Spleen (tissue), 11 donors: ENCODE measurements around the gene PLCB4. TPM values are rescaled to one million over a fixed set of nuclear protein-coding genes. Genes with fewer than 3 reads are reported as not detected.

Source experiments
- DNase-seq: peaks from one replicate; pipeline ENCODE4 v3.0.0-alpha.2; 2020
- H3K27ac ChIP-seq, 8 donors: fragments of 200-600 bp; sonication (generic) in 7 of 8; 1 replicate in 4 of 8; 2 replicates in 4 of 8; pipeline versions ENCODE4 v1.5.0 to v1.8.0; 2016 to 2021; ENCODE audit warnings: inconsistent platforms in 4 of 8, mild to moderate bottlenecking in 4 of 8, moderate library complexity in 1 of 8
- H3K27me3 ChIP-seq, 7 donors: fragments of 200-600 bp; sonication (generic) in 6 of 7; replicated peaks in 1 of 7; 1 replicate in 4 of 7; 2 replicates in 3 of 7; pipeline versions ENCODE4 v1.5.0 to v1.8.0; 2016 to 2021; ENCODE audit warnings: inconsistent platforms in 3 of 7, mild to moderate bottlenecking in 1 of 7
- H3K36me3 ChIP-seq, 6 donors: fragments of 200-600 bp; sonication (generic) in 5 of 6; 1 replicate in 4 of 6; 2 replicates in 2 of 6; pipeline versions ENCODE4 v1.5.0 to v1.8.0; 2016 to 2021; ENCODE audit warnings: inconsistent platforms in 2 of 6
- H3K4me1 ChIP-seq, 6 donors: fragments of 200-600 bp; sonication (generic) in 5 of 6; 1 replicate in 3 of 6; 2 replicates in 3 of 6; pipeline versions ENCODE4 v1.5.0 to v1.8.0; 2016 to 2021; ENCODE audit warnings: inconsistent platforms in 3 of 6
- H3K4me3 ChIP-seq, 8 donors: fragments of 200-600 bp; sonication (generic) in 7 of 8; 1 replicate in 4 of 8; 2 replicates in 4 of 8; pipeline versions ENCODE4 v1.5.0 to v1.8.0; 2016 to 2021; ENCODE audit warnings: inconsistent platforms in 4 of 8, mild to moderate bottlenecking in 4 of 8, moderate library complexity in 2 of 8
- H3K9me3 ChIP-seq, 8 donors: fragments of 200-600 bp; sonication (generic) in 7 of 8; 1 replicate in 4 of 8; 2 replicates in 4 of 8; pipeline versions ENCODE4 v1.5.0 to v1.8.0; 2016 to 2021; ENCODE audit warnings: inconsistent platforms in 4 of 8
- POLR2A ChIP-seq, 3 donors: fragments of 450-650 bp; IDR thresholded peaks; one replicate each; pipeline ENCODE4 v1.5.1; 2017; ENCODE audit warnings: antibody characterized with exemption in 3 of 3, mild to moderate bottlenecking in 1 of 3
- POLR2AphosphoS5 ChIP-seq, 3 donors: sonication (generic); formaldehyde crosslinking; IDR thresholded peaks; one replicate each; pipeline ENCODE4 v1.5.1; 2017; ENCODE audit warnings: antibody characterized with exemption in 3 of 3
- WGBS, 5 donors: extraction: QIAGEN DNeasy Blood & Tissue Kit in 3 of 5; methylation state at CpG; one replicate each; pipeline versions ENCODE4 v1.1.5 to v1.1.7; 2013 to 2018; 5-methylcytosine and 5-hydroxymethylcytosine counted together
- intact Hi-C: fragments of 100-400 bp; cut with DNase I; formaldehyde crosslinking; loops from one replicate; pipeline ENCODE4 v1.15.0; 2023; ENCODE audit warnings: low total_unique reads
- polyA plus RNA-seq, 3 donors: library from polyadenylated mRNA; stranded (reverse); fragments of 200-250 nt; gene quantifications; one replicate each; pipeline ENCODE4 v1.2.1, GENCODE V29; 2013
- total RNA-seq, 7 donors: library from RNA; depleted of rRNA in 3 of 7; stranded (reverse); fragments of >200 nt in 3 of 7; fragmentation: NEBNext Ultra II Directional in 4 of 7; extraction: Animal tissue kit (Norgen Biotek cat#: 25700) in 4 of 7; gene quantifications; one replicate each; pipeline versions ENCODE4 v1.1.0 to v1.2.1, GENCODE V29; 2016 to 2021
- TF ChIP-seq, protein P1 (sequence below), 11 experiments: fragments of 200-600 bp in 7 of 11; fragments of 450-650 bp in 4 of 11; sonication (generic) in 4 of 11; IDR thresholded peaks in 8 of 11; conservative IDR thresholded peaks in 3 of 11; 1 replicate in 7 of 11; 2 replicates in 4 of 11; pipeline versions ENCODE4 v1.4.0 to v1.8.0; 2016 to 2021; ENCODE audit warnings: antibody characterized with exemption in 11 of 11, inconsistent platforms in 4 of 11, mild to moderate bottlenecking in 1 of 11
- donor health status: healthy with polysubstance abuse.
- donor health status: DM: no; HTN: no; CAD: no; lungs with moderate emphysema.
- donor health status: DM: no; HTN: no; CAD: no.
- donor health status: Bipolar disorder and iron deficiency.
- donor health status: healthy.
- donor health status: DM: no; HTN: no; CAD: no.
- donor health status: DM: yes; HTN: yes; CAD: no.

Gene PLCB4
- total and polyA plus RNA-seq, 10 donors, result 0.43 to 4.9 (median 1.6) TPM

DNA sequence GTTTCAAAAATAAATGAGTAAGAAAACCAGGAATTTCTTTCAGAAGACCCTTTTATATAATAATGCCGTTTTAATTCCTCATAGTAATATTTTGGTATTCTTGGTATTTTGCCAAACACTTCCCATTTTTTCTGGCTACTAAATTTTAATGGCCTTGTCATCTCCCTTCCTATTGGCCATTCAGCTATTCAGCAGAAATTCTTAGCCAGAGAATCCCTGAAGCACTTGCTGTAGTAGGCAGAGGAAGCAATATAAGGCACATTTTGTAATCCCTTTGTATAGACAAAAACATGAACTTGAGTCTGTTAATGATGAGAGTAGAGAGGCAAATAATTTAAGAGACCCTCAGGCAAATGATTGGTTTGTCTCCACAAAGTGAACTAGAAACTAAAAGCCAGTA, 327.1 kb downstream of the PLCB4 start:
- Histone ChIP-seq H3K36me3 (no peaks in the 10 kb centered on the region), H3K27ac (no peak overlapping the region), H3K4me3 (no peak overlapping the region), H3K4me1 (peaks cover 0 to 11% (median 0%) of the 10 kb centered on the region in 6 donors), H3K27me3 (no peaks in the 10 kb centered on the region), H3K9me3 (no peaks in the 10 kb centered on the region)
- 55 to 79% (median 73%) methylated on average over 1 of the region's 1 CpG for WGBS, 5 donors
- no peak for TF ChIP-seq POLR2A (IDR thresholded peaks at IDR 0.05)
- TF ChIP-seq, protein P1, sequence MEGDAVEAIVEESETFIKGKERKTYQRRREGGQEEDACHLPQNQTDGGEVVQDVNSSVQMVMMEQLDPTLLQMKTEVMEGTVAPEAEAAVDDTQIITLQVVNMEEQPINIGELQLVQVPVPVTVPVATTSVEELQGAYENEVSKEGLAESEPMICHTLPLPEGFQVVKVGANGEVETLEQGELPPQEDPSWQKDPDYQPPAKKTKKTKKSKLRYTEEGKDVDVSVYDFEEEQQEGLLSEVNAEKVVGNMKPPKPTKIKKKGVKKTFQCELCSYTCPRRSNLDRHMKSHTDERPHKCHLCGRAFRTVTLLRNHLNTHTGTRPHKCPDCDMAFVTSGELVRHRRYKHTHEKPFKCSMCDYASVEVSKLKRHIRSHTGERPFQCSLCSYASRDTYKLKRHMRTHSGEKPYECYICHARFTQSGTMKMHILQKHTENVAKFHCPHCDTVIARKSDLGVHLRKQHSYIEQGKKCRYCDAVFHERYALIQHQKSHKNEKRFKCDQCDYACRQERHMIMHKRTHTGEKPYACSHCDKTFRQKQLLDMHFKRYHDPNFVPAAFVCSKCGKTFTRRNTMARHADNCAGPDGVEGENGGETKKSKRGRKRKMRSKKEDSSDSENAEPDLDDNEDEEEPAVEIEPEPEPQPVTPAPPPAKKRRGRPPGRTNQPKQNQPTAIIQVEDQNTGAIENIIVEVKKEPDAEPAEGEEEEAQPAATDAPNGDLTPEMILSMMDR (IDR thresholded peaks at IDR 0.05 in 8 of 11, conservative IDR thresholded peaks at IDR 0.05 in 3 of 11), result no peak
- no peak for TF ChIP-seq POLR2AphosphoS5 (IDR thresholded peaks at IDR 0.05)
- DNase-seq, result no peak
- intact Hi-C loops, result no loop called here

DNA sequence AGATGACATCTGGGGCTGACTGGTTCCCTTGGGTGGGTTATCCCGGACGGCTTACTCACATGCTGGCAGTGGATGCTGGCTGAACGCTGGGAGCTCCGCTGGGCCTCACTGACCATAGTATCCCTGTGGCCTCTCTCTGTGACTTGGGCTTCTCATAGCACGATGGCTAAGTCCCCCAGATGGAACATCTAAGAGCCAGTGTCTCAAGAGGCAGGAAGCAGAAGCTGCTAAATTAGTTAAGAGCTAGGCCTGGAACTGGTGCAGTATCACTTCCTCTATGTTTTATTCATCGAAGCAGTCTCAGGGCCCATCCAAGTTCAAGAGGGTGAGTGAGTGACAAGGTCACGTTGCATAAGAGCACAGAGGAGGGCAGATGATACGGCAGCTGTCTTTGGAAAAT, 329.0 kb downstream of the PLCB4 start:
- Histone ChIP-seq H3K27me3 (no peaks in the 10 kb centered on the region), H3K9me3 (no peaks in the 10 kb centered on the region), H3K4me3 (no peak overlapping the region), H3K4me1 (peaks cover 0 to 11% (median 0%) of the 10 kb centered on the region in 6 donors), H3K27ac (no peak overlapping the region), H3K36me3 (no peaks in the 10 kb centered on the region)
- TF ChIP-seq POLR2A (IDR thresholded peaks at IDR 0.05) (no peak), POLR2AphosphoS5 (IDR thresholded peaks at IDR 0.05) (peak in 1 of 3 donors; percentile 20)
- intact Hi-C loops, result no loop called here
- WGBS, 5 donors, result 36 to 57% (median 52%) methylated on average over 8 of the region's 8 CpGs
- DNase-seq, result no peak

DNA sequence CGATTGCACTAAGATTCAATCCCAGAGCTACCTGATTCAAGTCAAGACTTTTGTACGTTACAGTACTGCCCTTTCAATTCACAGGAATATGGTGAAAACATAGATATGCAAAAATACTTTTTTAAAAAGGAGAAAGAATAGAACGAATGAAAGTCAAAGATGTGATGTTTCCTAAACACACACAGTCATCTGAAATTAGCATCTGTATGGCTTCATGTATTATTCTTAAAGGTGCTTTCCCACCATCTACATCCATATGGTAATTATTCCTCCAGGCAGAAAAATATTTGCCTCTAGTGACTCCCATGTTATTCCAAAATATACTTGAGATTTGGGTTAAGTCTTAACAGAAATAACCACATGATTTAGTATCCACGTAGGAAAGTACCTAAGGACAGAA, 330.0 kb downstream of the PLCB4 start:
- Histone ChIP-seq H3K9me3 (no peaks in the 10 kb centered on the region), H3K4me1 (peaks cover 0 to 11% (median 0%) of the 10 kb centered on the region in 6 donors), H3K36me3 (no peaks in the 10 kb centered on the region), H3K27me3 (no peaks in the 10 kb centered on the region), H3K4me3 (no peak overlapping the region), H3K27ac (no peak overlapping the region)
- TF ChIP-seq POLR2A (IDR thresholded peaks at IDR 0.05) (no peak), POLR2AphosphoS5 (IDR thresholded peaks at IDR 0.05) (no peak)
- TF ChIP-seq, protein P1 (IDR thresholded peaks at IDR 0.05 in 8 of 11, conservative IDR thresholded peaks at IDR 0.05 in 3 of 11), result no peak
- 64 to 92% (median 87%) methylated on average over 4 of the region's 4 CpGs for WGBS, 5 donors
- intact Hi-C loops, result no loop called here
- no peak for DNase-seq

DNA sequence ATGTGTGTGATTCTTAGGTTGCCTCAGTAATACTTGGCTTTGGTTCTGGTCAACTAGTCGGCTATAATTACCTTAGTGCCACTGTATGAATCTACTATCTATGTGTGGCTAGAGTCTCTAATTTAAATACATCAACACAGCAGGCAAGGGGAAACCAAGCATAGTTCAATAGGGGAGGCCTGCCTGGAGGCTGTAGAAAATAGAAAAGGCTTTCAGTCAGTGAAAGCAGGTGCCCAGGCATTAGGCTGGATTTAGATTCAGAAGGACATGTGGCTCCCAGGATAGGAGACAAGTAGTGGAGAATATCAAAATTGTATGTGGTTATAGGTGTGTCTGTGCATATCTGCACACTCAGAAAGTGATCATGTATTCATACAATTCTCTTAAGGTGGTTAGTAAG, 330.4 kb downstream of the PLCB4 start:
- Histone ChIP-seq H3K27me3 (no peaks in the 10 kb centered on the region), H3K9me3 (no peaks in the 10 kb centered on the region), H3K4me1 (peaks cover 0 to 11% (median 0%) of the 10 kb centered on the region in 6 donors), H3K27ac (no peak overlapping the region), H3K4me3 (no peak overlapping the region), H3K36me3 (no peaks in the 10 kb centered on the region)
- WGBS, 5 donors, result 83 to 95% (median 90%) methylated on average over 1 of the region's 1 CpG
- DNase-seq, result no peak
- intact Hi-C loops, result no loop called here
- TF ChIP-seq POLR2AphosphoS5 (IDR thresholded peaks at IDR 0.05), result no peak
- TF ChIP-seq, protein P1 (IDR thresholded peaks at IDR 0.05 in 8 of 11, conservative IDR thresholded peaks at IDR 0.05 in 3 of 11), result no peak
- TF ChIP-seq POLR2A (IDR thresholded peaks at IDR 0.05), result no peak
